Fibroblast of lung (primary cell): ENCODE results near the gene SPATA17. TPM values are rescaled to one million over a fixed set of nuclear protein-coding genes. Genes with fewer than 3 reads are reported as not detected.

Experiments
- DNase-seq, 2 donors: peaks; one replicate each; pipeline versions ENCODE4 v3.0.0 to v3.0.0-alpha.2; 2010; ENCODE audit warnings: low read depth in 2 of 2
- H2AFZ ChIP-seq: 2 replicates; pipeline ENCODE4 v1.5.1; 2012; ENCODE audit warnings: low read length, control low read depth, inconsistent platforms
- H3K27ac ChIP-seq: 2 replicates; pipeline ENCODE4 v1.5.1; 2011; ENCODE audit warnings: low read length, control low read depth; ENCODE audit not compliant: insufficient read depth
- H3K27me3 ChIP-seq: 2 replicates; pipeline ENCODE4 v1.5.1; 2011; ENCODE audit warnings: mild to moderate bottlenecking, low read length; ENCODE audit not compliant: control insufficient read depth, insufficient read depth
- H3K36me3 ChIP-seq: 2 replicates; pipeline ENCODE4 v1.5.1; 2011; ENCODE audit warnings: low read length; ENCODE audit not compliant: control insufficient read depth, insufficient read depth
- H3K4me1 ChIP-seq: 2 replicates; pipeline ENCODE4 v1.5.1; 2011; ENCODE audit warnings: low read length; ENCODE audit not compliant: control insufficient read depth, insufficient read depth; ENCODE audit errors: extremely low read depth
- H3K4me2 ChIP-seq: 2 replicates; pipeline ENCODE4 v1.5.1; 2011; ENCODE audit warnings: low read length, control low read depth; ENCODE audit not compliant: insufficient read depth; ENCODE audit errors: extremely low read depth
- H3K4me3 ChIP-seq, 4 experiments: fragments of 200-600 bp in 1 of 4; sonication (generic) in 1 of 4; replicated peaks in 1 of 4; 2 replicates each; pipeline ENCODE4 v1.5.1; 2011 to 2016; ENCODE audit warnings: low read length in 4 of 4, low read depth in 3 of 4, mild to moderate bottlenecking in 3 of 4, control low read depth in 2 of 4, inconsistent platforms in 1 of 4, mixed read lengths in 1 of 4; ENCODE audit not compliant: insufficient read depth in 1 of 4; ENCODE audit errors: control extremely low read depth in 1 of 4
- H3K79me2 ChIP-seq: 2 replicates; pipeline ENCODE4 v1.5.1; 2012; ENCODE audit warnings: mild to moderate bottlenecking, low read length, inconsistent platforms; ENCODE audit not compliant: control insufficient read depth, insufficient read depth
- H3K9ac ChIP-seq: 2 replicates; pipeline ENCODE4 v1.5.1; 2011; ENCODE audit warnings: mild to moderate bottlenecking, low read length, control low read depth; ENCODE audit not compliant: insufficient read depth
- H3K9me3 ChIP-seq: 2 replicates; pipeline ENCODE4 v1.5.1; 2012; ENCODE audit warnings: low read depth, low read length; ENCODE audit not compliant: control insufficient read depth, insufficient read depth
- H4K20me1 ChIP-seq: 2 replicates; pipeline ENCODE4 v1.5.1; 2011; ENCODE audit warnings: low read length; ENCODE audit not compliant: control insufficient read depth, insufficient read depth; ENCODE audit errors: extremely low read depth
- CTCF ChIP-seq, 2 donors: IDR thresholded peaks in 1 of 2; conservative IDR thresholded peaks in 1 of 2; 1 replicate in 1 of 2; 2 replicates in 1 of 2; pipeline ENCODE4 v1.5.1; 2011 to 2012; ENCODE audit warnings: low read length in 2 of 2, control low read depth in 1 of 2, inconsistent platforms in 1 of 2, low read depth in 1 of 2, mild to moderate bottlenecking in 1 of 2
- EZH2 ChIP-seq: IDR thresholded peaks from 2 replicates; pipeline ENCODE4 v1.5.1; 2012; ENCODE audit warnings: low read length, control low read depth, mild to moderate bottlenecking; ENCODE audit errors: missing control alignments
- polyA plus RNA-seq, 2 donors: library from polyadenylated mRNA; depleted of rRNA in 1 of 2; stranded (reverse) in 1 of 2; unstranded in 1 of 2; fragments of >200 nt; gene quantifications; 2 replicates each; pipeline ENCODE4 v1.2.1, GENCODE V29; 2011 to 2012; ENCODE audit warnings: missing spikeins in 1 of 2
- total RNA-seq: library from RNA; depleted of rRNA; stranded (reverse); fragments of >200 nt; gene quantifications from 2 replicates; pipeline ENCODE4 v1.2.1, GENCODE V29; 2014

The SPATA17 gene
- total and polyA plus RNA-seq, 2 donors (not counting 1 experiment from before 2014, with no cell fraction given) = 0.18 to 0.50 TPM

DNA sequence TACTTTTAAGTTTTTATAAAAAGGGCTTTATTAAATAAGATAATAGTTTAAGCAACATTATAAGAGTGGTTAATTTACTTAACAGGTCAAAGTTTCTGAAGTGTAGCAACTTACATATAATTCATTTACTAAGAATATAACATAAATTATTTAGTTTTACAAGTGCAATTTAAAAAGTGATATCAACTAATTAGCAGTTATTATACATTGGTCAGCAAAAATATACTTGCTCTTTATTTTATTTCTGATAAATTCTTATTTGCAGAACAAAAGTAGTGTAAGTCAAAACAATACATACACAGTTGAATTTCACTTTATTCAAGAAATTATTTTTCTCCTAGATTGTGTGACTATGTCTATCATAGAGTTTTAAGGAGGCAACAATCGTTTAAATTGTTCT lies 215.6 kb downstream of the SPATA17 start:
- TF ChIP-seq EZH2 = no peak
- TF ChIP-seq CTCF (conservative IDR thresholded peaks at IDR 0.05 in 1 of 2, IDR thresholded peaks at IDR 0.05 in 1 of 2; ENCODE audit: low read depth in 1 of 2, low read length in 2 of 2) = no peak
- no peak overlapping the region for H3K4me3 ChIP-seq
- H4K20me1 ChIP-seq = no peaks in the 10 kb centered on the region
- no peaks in the 10 kb centered on the region for H3K9me3 ChIP-seq
- no peak for DNase-seq
- H3K27me3 ChIP-seq = no peaks in the 10 kb centered on the region
- no peaks in the 10 kb centered on the region for H3K36me3 ChIP-seq
- no peak overlapping the region for H2AFZ ChIP-seq
- no peaks in the 10 kb centered on the region for H3K4me1 ChIP-seq
- no peaks in the 10 kb centered on the region for H3K79me2 ChIP-seq
- H3K27ac ChIP-seq = no peak overlapping the region
- H3K4me2 ChIP-seq = no peak overlapping the region
- H3K9ac ChIP-seq = no peak overlapping the region

DNA sequence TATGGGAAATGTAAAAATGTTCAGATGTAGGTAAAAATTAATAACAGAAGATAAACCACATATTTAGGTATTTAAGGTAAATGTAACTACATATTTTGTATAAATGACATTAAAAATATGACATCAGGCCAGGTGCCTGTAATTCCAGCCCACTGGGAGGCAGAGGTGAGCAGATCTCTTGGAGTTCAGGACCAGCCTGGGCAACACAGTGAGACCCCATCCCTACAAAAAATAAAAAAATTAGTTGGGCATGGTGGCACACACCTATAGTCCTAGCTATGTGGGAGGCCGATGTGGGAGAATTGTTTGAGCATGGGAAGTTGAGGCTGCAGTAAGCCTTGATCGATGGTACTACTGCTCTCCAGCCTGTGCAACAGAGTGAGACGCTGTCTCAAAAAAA lies 216.5 kb downstream of the SPATA17 start:
- H3K9ac ChIP-seq = no peak overlapping the region
- TF ChIP-seq EZH2 (no peak), CTCF (conservative IDR thresholded peaks at IDR 0.05 in 1 of 2, IDR thresholded peaks at IDR 0.05 in 1 of 2; ENCODE audit: low read depth in 1 of 2, low read length in 2 of 2) (no peak)
- DNase-seq = no peak

DNA sequence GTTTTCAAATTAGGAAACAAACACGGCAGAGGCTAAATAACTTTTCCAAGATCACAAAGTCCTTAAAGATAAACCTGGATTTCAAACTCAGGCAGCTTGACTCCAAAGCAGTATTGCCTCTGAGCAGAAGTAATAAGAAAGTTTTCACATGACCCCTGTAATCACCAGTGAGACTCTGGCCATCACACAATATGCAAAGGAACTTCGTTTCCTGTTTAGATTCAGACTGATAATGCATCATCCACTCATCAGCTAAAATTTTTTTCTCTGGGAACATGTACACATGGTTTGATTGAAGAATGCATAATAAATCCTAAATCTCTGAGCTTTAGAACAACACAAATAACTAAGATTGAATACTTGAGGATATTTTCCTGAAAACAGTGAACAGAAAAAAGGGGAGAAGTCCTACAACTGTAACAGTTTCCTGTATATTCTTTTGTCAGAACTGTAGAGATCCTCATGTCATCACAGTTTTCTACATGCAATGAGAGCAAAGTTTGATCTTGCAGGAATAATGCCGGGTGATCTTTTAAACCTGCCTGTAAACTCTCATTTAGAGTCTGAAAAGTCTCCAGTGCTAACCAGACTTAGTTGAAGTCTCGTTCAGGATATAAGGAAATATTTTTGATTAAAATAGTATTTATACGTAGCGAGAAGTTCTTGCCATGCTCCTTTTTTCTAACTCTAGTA lies 225.3 kb downstream of the SPATA17 start:
- Histone ChIP-seq H3K9me3 (no peaks in the 10 kb centered on the region), H3K36me3 (no peaks in the 10 kb centered on the region), H3K27ac (no peak overlapping the region), H3K9ac (no peak overlapping the region), H3K4me1 (no peaks in the 10 kb centered on the region), H2AFZ (no peak overlapping the region), H3K4me2 (no peak overlapping the region), H4K20me1 (no peaks in the 10 kb centered on the region), H3K4me3 (no peak overlapping the region), H3K79me2 (no peaks in the 10 kb centered on the region), H3K27me3 (no peaks in the 10 kb centered on the region)
- TF ChIP-seq CTCF (conservative IDR thresholded peaks at IDR 0.05 in 1 of 2, IDR thresholded peaks at IDR 0.05 in 1 of 2; ENCODE audit: low read depth in 1 of 2, low read length in 2 of 2) = no peak
- no peak for TF ChIP-seq EZH2
- DNase-seq = peak; percentile 4 to 11

More for the DNA sequence above, 216.5 kb downstream of the SPATA17 start:
- no peaks in the 10 kb centered on the region for H4K20me1 ChIP-seq
- H3K4me1 ChIP-seq = no peaks in the 10 kb centered on the region
- no peaks in the 10 kb centered on the region for H3K79me2 ChIP-seq
- H3K27me3 ChIP-seq = no peaks in the 10 kb centered on the region
- H3K27ac ChIP-seq = no peak overlapping the region
- no peaks in the 10 kb centered on the region for H3K9me3 ChIP-seq
- H3K36me3 ChIP-seq = no peaks in the 10 kb centered on the region
- H3K4me3 ChIP-seq = no peak overlapping the region
- no peak overlapping the region for H2AFZ ChIP-seq
- no peak overlapping the region for H3K4me2 ChIP-seq
